ENCODE data around the gene TRMT2A. TPM values are rescaled to one million over a fixed set of nuclear protein-coding genes. Genes with fewer than 3 reads are reported as not detected.

The TRMT2A gene
- polyA plus RNA-seq, 1 donor (not counting 4 experiments of a cell fraction or from before 2014, with no cell fraction given): 18.3 TPM

DNA sequence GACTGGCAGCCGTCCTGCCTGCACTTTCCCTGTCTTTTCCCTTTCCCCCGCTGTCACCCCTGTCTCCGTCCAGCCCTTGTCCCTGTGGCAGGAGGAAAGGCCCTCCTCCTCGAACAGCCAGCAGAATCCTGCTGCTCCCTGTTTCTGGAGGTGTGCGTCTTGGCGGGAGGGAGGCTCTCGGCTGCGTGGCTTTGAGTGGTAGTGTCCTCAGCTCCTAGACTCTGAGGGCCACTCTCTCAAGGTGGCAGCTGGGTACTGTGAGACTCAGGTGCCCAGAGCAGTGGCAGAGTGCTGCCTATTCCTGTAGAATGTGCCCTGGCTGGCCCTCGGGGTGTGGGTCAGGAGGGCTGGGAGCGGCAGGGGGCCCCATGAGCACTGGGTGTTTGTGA, 10.2 kb downstream of the TRMT2A start:
- no peak for FAIRE-seq
- dilution Hi-C loops (cut with MboI; ENCODE audit: extremely low pct_ligation_motif_present, low sequenced_read_pairs): no loop called here
- peaks cover 54 to 66% of the 10 kb centered on the region in 2 experiments for H3K36me3 ChIP-seq (ENCODE audit: control insufficient read depth in 2 of 2, extremely low read depth in 1 of 2, insufficient read depth in 2 of 2, low read length in 2 of 2)

GRCh38 chr22:20106205-20106848, 10.7 kb downstream of the TRMT2A start:
- Histone ChIP-seq H3K4me1 (ENCODE audit: control insufficient read depth, extremely low read depth, insufficient read depth, low read length) (no peaks in the 10 kb centered on the region), H4K20me1 (ENCODE audit: control insufficient read depth, extremely low read depth, insufficient read depth, low read length) (no peaks in the 10 kb centered on the region), H3K4me2 (ENCODE audit: control insufficient read depth, extremely low read depth, insufficient read depth, low read depth, low read length) (no peak overlapping the region), H3K36me3 (ENCODE audit: control insufficient read depth in 2 of 2, extremely low read depth in 1 of 2, insufficient read depth in 2 of 2, low read length in 2 of 2) (peaks cover 54 to 65% of the 10 kb centered on the region in 2 experiments), H3K79me2 (ENCODE audit: control insufficient read depth, insufficient read depth, low read length) (peaks cover 29% of the 10 kb centered on the region), H3K9ac (ENCODE audit: control insufficient read depth, extremely low read depth, insufficient read depth, low read length) (no peak overlapping the region), H3K27ac (ENCODE audit: control insufficient read depth, insufficient read depth, low read length) (no peak overlapping the region), H3K9me3 (ENCODE audit: control insufficient read depth, low read depth, low read length) (no peaks in the 10 kb centered on the region), H3K9me1 (ENCODE audit: control insufficient read depth, extremely low read depth, insufficient read depth, low read length) (no peaks in the 10 kb centered on the region), H3K27me3 (ENCODE audit: control insufficient read depth, extremely low read depth, insufficient read depth, low read length) (no peaks in the 10 kb centered on the region), H3K4me3 (ENCODE audit: control insufficient read depth in 2 of 3, extremely low read depth in 1 of 3, insufficient read depth in 2 of 3, low read depth in 1 of 3, low read length in 3 of 3) (no peak overlapping the region), H2AFZ (ENCODE audit: control insufficient read depth, low read length) (no peak overlapping the region)
- DNase-seq (ENCODE audit: low read depth, low spot score): no peak
- dilution Hi-C loops (cut with MboI; ENCODE audit: extremely low pct_ligation_motif_present, low sequenced_read_pairs): no loop called here
- no peak for FAIRE-seq
- no peak for TF ChIP-seq CTCF (optimal IDR thresholded peaks at IDR 0.05 in 1 of 3, IDR thresholded peaks at IDR 0.05 in 1 of 3, conservative IDR thresholded peaks at IDR 0.05 in 1 of 3; ENCODE audit: extremely low read depth in 1 of 3, insufficient read depth in 2 of 3, low read length in 3 of 3)
- TF ChIP-seq EZH2 (IDR thresholded peaks at IDR 0.05; ENCODE audit: low read length): no peak

More for the DNA sequence above, 10.2 kb downstream of the TRMT2A start:
- H2AFZ ChIP-seq (ENCODE audit: control insufficient read depth, low read length): no peak overlapping the region
- H3K9me1 ChIP-seq (ENCODE audit: control insufficient read depth, extremely low read depth, insufficient read depth, low read length): no peaks in the 10 kb centered on the region
- H3K9me3 ChIP-seq (ENCODE audit: control insufficient read depth, low read depth, low read length): no peaks in the 10 kb centered on the region
- no peaks in the 10 kb centered on the region for H3K27me3 ChIP-seq (ENCODE audit: control insufficient read depth, extremely low read depth, insufficient read depth, low read length)
- no peak overlapping the region for H3K4me3 ChIP-seq (ENCODE audit: control insufficient read depth in 2 of 3, extremely low read depth in 1 of 3, insufficient read depth in 2 of 3, low read depth in 1 of 3, low read length in 3 of 3)
- H3K4me2 ChIP-seq (ENCODE audit: control insufficient read depth, extremely low read depth, insufficient read depth, low read depth, low read length): no peak overlapping the region
- H3K4me1 ChIP-seq (ENCODE audit: control insufficient read depth, extremely low read depth, insufficient read depth, low read length): no peaks in the 10 kb centered on the region
- no peak overlapping the region for H3K27ac ChIP-seq (ENCODE audit: control insufficient read depth, insufficient read depth, low read length)
- peaks cover 25% of the 10 kb centered on the region for H3K79me2 ChIP-seq (ENCODE audit: control insufficient read depth, insufficient read depth, low read length)
- no peak for DNase-seq (ENCODE audit: low read depth, low spot score)
- TF ChIP-seq CTCF (optimal IDR thresholded peaks at IDR 0.05 in 1 of 3, IDR thresholded peaks at IDR 0.05 in 1 of 3, conservative IDR thresholded peaks at IDR 0.05 in 1 of 3; ENCODE audit: extremely low read depth in 1 of 3, insufficient read depth in 2 of 3, low read length in 3 of 3): no peak
- no peak for TF ChIP-seq EZH2 (IDR thresholded peaks at IDR 0.05; ENCODE audit: low read length)
- H3K9ac ChIP-seq (ENCODE audit: control insufficient read depth, extremely low read depth, insufficient read depth, low read length): no peak overlapping the region
- H4K20me1 ChIP-seq (ENCODE audit: control insufficient read depth, extremely low read depth, insufficient read depth, low read length): no peaks in the 10 kb centered on the region

All from keratinocyte (primary cell).